IPS-NIHi7 (cell line): ENCODE measurements around the gene SEPTIN2.
A peak's percentile ranks its signal among the peaks of the same experiment; 100 is the strongest.
"Not testable (repeated sequence)": the region's sequence is repeated elsewhere in the genome, so short reads cannot be mapped to it uniquely, and the experiment has no call there.

Experiments
- DNase-seq: peaks from one replicate; pipeline ENCODE4 v3.0.0; 2012; ENCODE audit warnings: mixed read lengths; ENCODE audit errors: extremely low spot score

SEPTIN2 gene

DNA sequence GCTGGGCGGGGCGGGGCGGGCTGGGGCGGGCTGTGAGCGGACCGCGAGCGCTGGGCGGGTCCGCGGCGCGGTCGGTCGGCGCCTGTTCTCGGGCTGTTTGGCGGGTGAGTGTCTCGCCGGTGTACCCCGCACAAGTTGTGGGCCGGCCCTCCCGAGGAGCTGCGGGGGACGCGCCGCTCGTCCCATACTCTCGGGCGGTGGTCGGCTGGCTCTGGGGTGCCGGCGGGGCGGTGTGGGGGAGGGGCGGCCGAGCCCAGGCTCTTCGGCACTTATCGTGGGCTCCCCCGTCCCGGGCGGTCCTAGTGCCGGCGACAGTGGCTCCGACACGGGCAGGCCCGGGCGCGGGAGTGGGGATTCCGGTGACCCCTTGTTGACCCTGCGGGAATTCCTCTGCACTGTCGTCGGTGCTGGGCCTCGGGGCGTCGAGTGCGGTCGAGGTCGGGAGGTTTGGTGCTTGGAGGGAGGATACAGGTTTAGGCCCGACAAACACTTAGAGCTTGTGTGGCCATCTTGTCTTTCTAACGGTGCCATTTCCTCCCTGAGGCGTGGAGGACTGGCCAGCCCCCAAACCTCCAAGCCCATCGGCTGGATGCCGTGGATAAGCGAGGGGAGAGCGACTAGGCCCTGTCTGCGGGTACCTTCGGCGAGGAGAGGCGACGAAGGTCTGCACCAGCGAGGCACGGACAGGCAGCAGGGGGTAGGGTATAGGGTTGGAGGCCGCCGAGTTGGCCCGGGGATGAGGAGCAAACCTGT is at the start of gene SEPTIN2:
Gene SEPTIN2 (plus strand): TSS at position 47 of the 753 bp plus-strand sequence. CDS start 8,308 bp downstream, outside the sequence.
- DNase-seq, result peak; percentile 20

DNA sequence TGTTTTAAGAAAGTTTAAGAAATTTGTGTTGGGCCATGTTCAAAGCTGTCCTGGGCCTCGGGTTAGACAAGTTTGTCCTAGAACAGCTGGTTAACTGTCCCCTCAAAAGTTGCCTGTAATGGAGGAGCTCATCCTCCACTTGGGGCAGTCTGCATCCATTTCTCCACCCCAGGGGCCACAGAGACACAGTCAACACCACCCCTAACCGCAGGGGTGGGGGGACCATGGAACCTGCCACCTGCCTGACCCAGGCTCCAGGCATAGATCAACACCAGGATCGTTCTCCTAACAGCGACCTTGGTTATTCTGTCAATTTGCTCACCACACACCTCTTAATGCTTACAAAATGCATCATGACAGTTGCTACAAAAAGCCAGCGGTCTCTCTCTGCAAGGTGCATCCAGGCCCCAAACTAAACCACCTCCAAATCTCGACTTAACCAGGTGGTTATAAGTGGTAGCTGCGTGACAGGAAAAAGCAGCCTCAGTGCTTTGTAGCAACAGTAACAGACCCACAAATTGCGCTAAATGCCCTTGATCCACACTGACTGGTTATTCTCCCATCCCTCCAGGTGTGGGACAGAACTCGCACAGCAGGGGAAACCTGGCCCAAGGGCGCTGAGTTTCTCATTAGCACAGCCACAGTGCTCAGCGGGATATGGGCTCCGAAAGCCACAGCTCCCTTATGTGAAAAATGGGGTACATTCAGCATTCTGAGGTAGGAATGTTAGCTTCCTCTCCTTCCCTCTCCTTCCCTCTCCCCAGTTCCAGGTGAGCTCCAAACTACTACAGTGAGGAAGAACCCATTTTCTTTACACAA is 48.3 kb upstream of the SEPTIN2 start:
- DNase-seq, result no peak

DNA sequence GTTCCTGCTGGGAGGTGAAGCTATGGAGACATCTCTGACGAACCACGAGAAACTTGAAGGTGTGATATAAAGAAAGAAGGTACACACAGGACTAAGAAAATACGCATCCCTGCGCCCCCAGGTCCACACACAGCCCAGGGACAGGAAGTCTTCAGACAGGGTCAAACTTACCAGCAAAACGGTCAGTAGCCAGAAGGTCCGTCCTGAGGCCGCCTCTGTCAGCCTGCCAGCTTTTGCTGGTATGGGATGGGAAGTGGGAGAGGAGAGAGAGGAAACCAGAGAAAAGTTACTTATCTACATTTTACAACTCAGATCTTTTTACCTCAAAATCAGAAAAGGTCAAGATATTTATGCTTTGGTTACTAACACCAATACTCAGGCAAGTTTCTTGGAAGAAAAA is 47.4 kb upstream of the SEPTIN2 start:
- DNase-seq, result no peak

DNA sequence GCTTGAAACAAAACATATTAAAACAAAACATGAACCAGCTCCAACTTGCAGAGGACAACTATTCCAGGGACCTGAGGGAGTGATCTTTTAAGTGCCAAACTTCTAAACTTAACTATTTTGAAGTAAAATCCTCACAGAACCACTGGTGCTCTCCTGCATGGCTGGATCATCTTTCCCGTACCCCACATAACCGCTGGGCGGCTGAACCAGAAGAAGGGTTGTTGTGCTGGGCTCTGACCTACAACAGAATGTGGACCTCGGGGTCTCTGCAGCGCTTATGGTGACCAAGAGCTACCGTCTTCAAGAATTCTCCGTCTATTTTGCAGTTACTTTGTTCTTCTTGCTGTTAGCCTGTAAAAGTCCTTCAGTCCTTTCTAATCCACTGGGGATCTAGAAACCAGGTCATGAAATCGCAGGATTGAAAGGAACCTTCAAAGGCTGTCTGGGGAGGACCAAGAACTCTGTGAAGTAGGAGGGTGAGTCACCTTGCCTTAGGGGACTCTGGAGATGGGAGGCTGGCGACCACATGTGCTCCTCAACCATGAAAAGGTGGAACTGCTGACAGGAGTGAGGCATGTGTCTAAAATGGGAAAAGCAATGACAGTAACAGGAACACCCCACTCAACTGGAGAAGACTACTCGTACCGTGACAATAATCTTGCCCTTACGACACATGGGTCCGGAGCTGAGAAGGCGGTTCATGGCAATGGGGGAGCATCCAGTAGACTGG is 46.8 kb upstream of the SEPTIN2 start:
- DNase-seq, result no peak

DNA sequence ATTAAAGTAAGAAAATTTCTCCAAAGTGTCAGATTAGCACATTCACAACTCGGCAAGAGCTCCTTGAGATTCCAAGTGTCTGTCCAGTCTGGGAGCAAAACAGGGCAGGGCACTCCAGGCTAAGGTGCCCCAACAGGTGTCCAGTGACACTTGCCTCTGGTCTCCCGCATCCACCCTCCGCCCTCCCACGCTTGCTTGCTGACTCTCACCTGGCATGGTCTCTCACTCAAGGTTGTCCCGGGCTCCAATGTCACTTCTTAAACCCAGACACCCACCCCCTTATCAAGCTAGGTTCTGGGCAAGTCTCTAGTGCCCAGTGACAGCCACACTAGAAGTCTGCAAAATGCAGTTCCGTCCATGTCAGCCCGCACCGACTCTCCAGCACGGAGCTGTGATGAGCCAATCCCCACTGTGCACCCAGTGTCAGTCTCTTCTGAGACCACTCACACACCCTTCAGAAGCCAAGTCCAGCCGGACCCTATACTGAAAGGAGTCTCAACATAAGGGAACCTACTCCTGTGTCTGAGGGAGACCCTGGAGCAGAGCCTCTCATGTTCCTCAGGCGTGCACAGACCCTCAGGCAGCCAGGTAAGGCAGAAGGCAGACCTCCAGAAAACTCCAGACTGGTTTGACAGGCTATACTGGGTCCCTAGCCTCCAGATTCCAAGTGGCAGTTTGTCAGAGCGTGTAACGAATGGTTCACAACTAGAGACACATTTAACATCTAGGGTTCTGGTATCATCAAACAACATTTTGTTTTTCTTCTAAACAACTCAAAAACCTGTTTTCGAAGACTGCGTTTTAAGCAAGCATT is 45.8 kb upstream of the SEPTIN2 start:
- no peak for DNase-seq

DNA sequence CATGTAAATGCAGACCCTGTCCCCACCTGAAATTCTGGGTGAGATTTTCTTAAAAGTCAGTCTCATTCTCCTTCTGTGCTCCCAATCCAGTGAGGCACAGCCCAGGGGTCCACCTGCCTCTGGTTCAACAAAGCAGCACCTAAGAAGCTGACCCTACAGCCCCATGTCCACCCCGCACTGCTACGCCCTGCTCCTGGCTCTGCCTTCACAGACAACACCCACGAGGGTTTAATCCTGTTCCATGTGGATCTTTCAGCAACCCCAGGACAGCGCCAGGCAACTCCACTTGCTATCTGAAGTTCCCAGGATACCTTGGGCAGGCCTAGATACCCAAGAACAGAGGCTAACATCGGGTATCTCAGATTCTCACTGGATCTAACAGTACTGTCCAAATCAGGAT is 45.2 kb upstream of the SEPTIN2 start:
- no peak for DNase-seq

DNA sequence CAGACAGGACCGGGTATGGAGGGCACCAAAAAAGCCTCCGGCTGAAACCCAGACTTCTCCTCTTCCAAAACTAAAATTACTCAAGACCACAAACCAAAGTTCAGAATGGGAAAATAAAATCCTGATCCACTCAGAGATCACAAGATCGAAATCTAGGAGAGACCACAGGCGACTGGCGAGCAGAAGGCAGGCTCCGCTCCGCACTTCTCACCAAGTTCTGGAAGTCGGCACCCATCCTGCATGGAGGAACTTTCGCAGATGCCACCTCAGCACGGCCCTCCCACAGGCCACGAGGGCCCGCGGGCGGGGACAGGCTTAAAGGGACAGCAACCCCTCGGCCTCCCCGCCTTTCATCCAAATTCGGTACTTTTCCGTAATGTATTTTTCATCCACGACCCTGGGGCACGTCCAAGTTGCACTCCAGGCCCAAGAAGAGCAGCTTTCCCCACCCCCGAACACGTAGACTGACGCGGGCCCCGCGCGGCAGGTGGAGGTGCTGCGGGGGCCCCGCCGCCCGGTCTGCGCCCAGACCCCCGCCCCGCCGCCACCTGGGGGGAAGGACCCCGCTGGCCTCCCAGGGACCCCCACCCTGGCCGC is 43.9 kb upstream of the SEPTIN2 start:
- peak; percentile 33 for DNase-seq

DNA sequence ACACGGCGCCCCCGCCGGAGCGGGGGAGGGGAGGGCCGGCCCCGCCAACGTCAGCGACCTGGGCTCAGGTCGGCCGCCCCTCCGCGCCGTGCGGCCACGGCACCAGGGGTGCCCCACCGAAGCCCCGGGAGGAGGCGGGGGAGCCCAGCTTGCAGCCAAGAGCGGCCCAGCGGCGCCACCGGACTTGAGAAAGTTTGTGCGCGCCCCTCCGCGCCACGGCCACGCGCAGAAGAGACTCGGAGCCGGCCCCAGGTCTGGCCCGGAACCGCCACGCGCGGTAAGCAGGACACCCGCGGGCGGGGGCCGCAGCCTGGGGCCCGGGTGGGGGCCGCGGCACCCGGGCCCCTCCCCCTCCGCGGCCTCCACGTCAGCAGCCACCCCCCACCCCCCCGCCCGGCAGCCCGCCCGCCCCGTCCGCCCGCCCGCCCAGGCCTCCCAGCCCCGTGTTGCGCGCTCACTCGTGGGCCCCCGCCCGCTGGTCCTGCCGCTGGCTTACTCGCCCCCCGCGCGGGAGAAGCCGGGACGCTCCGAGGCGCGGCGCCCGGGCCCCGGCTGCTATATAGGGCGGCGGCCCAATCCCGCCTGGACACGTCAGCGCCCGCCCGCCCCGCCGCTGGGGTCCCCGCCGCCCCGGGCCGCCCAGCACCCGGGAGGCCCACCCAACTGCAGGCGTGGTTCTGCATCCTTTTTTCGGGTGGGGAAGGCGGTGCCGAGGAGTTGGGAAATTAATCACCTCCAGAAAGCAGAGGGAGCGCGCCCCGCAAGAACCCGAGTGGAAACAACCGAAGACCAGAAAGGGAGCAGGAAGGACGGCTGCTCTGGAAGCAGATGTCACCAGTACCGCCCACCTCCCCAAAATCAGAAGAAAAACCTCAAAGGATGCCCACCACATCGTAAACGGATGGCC is 43.2 kb upstream of the SEPTIN2 start:
- peak; percentile 75 for DNase-seq

DNA sequence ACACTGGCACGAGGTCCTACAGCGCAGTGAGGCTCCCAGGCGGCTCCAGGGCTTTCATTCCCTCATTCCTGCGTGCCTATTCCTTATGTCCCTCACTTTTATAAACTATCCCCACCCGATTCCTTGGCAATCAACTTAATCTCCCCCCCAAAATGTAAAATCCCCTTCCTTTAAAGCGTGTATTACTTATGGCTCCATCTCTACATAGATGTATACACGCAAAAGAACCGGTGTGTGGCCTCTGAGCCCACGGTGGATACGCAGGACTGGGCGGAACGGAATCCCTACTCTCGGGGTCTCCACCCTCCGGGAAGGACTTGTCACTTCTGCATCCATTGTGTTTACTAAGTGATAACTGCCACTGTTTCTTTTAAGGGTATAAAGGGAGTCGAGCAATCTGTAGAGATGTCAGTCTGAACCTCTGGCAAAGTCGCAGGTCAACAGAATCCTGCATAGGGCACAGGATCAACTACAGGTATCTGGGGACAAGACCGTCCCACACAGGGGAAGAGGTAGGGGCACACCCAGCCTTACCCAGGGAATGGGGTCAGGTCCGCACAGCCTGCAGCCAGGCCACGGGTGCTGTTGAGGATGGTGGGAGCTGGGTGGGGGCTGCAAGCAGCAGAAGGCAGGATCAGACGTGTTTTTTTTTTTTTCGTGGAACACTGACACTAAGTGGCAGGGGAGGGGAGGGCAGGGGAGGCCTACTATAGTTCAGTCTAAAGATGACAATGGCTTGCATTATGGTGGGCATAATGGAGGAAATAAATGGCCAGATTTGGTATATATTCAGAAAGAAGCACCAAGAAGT is 42.3 kb upstream of the SEPTIN2 start:
- DNase-seq, result no peak

DNA sequence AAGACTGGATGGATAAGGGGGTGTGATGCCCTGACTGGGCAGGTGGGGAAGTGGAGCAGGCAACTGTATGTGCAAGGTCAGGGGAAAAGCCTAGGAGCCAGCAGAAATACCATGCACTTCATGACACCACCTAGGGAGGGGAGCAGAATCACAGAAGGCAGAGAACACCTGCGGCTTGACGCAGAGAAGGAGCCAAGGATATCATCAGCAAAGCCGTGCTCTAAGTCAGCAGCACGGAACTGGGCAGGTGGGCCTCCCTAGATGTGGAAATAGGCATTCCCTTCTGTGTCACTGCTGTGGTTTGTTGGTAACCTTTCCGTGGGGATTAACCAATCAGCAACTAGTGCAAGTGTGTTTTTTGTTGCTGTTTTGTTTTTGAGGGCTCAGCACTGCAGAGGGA is 41.6 kb upstream of the SEPTIN2 start:
- no peak for DNase-seq

DNA sequence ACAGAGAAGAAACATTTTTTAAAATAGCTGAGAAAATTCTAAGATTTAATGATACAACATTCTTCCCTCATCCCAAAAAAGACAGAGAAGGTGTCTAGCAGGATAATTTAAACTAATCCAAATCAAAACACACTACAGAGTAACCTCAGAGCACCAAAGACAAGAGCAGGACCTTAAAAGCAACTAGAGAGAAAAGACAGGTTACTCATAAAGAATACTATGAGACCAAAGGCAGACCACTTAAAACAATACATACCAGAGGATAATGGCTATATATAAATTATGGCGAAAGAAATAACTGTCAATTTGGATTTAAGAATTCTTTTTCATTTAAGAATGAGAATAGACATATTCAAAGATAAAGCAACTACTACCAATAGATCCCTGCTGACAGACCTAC is 40.2 kb upstream of the SEPTIN2 start:
- DNase-seq, result no peak

DNA sequence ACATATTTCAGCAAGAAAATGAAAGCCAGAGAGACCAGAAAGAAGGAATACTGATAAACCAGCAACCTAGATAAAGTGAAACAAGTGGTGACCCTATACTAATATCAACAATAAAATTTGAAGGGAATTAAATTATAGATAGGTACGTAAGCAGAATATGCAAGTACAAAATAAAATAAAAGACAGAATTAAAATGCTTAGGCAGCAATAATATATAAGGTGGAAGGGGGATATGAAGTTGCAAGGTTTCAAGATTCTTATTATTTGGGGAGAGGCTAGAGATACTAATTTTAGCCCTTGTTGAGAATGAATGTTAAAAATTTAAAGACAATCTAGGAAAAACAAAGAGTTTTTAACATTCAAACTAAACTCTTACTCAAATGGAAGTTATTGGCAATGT is 39.8 kb upstream of the SEPTIN2 start:
- no peak for DNase-seq

DNA sequence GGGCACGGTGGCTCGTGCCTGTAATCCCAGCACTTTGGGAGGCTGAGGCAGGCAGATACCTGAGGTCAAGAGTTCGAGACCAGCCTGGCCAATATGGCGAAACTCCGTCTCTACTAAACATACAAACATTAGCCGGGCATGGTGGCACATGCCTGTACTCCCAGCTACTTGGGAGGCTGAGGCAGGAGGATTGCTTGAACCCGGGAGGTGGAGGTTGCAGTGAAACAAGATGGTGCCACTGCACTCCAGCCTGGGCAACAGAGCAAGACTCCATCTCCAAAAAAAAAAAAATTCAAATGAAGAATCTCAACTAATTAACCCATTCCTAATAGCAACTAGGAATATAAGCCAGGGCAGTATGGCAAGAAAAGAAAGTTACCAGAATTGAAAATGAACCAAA is 37.4 kb upstream of the SEPTIN2 start:
- not testable (repeated sequence) for DNase-seq

DNA sequence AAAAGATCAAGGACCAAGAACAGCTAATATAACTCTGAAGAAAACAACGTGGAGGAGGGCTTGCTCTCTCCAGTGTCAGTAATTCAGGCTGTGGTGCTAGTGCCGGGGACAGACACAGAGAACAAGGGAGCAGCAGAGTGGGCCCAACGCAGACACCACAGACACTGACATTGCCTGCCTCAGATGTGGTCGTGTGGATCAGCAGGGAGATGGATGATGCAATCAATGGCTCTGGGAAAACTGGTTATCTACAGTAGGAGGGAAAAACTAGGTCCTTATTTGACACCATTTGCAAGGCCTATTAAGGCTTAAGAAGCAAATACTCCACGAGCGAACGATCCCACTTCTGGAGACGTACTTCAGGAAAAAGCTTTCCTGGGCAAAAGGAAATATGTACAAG is 36.3 kb upstream of the SEPTIN2 start:
- no peak for DNase-seq

DNA sequence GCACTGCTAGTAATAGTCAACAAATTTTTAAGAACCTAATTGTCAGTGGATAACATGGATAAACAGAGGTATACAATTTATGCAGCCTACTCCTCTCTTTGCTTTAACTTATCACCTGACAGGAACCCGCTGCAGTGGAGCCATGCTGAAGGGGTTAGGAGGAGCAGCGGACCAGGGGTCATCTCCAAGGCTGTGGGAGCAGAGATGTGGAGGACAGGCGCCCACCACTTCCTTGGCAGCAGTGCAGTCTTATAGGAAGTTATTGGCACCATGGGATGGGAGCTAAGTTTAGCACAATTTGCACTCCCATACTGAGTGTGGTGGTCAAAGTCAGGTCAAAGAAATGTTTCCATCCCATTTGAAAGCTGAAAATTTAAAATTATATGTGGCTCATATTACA is 35.9 kb upstream of the SEPTIN2 start:
- DNase-seq, result no peak

DNA sequence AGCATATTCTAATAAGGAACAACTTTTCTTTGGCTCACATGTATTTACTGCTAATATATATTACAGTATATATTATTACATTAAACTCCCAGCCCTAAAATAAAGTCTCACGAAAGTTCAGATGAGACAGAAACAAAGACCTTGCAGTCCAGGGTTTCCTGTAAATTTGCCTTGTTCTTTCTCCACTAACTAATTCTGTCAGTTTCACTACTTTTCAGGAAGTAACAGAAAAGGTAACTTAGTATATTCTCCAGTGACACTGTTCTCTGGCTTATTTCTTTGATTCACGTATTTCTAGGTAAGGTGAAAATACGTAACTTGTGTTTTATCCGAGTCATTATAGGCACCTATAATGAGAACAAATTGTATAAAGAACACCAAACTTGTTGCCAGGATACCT is 35.4 kb upstream of the SEPTIN2 start:
- DNase-seq, result no peak

DNA sequence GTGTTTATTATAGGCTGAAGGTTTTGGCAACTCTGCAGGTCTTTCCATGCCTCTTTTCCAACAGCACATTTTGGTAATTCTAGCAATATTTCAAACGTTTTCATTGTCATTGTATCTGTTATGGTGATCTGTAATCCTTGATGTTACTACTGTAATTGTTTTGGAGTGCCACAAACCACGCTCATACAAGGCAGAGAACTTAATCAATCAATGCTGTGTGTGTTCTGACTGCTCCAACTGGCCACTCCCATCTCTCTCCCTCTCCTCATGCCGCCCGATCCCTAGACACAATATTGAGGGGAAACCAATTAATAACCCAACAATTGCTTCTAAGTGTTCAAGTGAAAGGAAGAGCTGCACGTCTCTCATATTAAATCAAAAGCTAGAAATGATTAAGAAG is 33.2 kb upstream of the SEPTIN2 start:
- DNase-seq, result no peak

DNA sequence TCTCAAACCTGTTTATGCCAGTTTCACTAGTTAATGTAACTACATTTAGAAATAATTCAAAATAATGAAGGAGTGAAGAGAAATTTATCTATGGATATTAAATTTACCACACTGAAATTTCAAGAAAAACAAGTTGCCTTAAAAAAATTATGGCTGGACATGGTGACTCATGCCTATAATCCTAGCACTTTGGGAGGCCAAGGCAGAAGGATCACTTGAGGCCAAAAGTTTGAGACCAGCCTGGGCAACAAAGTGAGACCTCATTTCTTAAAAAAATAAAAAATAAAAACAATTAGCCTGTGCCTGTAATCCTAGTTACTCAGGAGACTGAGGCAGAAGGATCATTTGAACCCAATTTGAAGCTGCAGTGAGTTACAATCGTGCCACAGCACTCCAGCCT is 30.1 kb upstream of the SEPTIN2 start:
- DNase-seq, result no peak

DNA sequence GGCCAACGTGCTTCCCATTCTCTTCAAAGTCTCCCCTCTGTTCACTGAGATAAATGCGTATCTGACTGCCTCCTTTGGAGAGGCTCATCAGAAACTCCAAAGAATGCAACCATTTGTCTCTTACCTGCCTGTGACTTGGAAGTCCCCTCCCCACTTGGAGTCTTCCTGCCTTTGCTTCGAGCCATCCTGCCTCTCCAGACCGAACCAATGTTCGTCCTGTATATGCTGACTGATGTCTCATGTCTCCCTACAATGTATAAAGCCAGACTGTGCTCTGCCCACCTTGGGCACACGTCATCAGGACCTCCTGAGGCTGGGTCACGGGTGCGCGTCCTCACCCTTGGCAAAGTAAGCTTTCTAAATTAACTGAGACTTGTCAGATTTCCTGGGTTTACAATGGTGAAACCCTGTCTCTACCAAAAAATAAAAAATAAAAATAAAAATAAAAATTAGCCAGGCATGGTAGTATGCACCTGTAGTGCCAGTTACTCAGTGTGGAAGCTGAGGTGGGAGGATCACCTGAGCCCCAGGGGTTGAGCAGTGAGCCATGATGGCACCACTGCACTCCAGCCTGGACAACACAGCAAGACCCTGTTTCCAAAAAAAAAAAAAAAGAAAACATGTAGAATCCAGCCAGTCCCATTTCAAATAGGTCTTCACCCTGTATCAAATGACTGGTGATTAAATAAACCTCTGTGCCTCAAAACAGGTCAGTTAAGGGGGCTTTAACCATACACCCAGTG is 29.2 kb upstream of the SEPTIN2 start:
- no peak for DNase-seq
